Measurements from ENCODE around the gene IFIT1B.

Gene IFIT1B

DNA sequence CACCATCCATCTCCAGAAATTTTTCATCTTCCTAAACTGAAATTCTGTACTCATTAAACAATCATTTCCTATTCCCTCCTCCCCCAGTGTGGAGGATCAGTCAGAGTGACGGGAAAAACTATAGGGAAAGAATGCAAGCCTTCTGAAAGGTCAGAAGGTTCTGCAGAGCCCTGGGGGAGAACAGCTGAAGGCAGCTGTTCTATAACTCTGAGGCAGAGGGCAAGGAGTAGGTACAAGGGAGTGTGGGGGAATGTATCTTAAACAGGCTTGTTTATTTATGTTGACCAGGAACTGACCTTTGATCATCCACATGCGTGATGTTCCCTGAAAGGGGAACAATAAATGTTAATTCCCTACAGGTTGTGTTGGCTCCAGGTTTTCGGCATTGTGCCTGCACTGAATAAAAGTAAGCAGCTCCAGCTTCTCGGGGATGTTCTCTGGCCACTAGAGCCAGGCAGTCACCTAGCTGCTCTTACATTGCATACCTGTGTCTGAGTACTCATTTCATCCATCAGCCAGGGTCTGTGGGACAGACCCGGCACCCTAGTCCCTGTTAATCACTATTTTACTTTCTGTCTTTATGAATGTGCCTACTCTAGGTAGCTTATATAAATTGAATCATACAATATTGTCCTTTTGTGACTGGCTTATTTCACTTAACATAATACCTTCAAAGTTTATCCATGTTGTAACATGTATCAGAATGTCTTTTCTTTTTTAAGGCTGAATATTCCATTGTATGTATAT is 20.3 kb downstream of the IFIT1B start:
- H3K4me3 ChIP-seq (ENCODE audit: low read length), result no peak overlapping the region
- no peaks in the 10 kb centered on the region for H3K36me3 ChIP-seq (ENCODE audit: control insufficient read depth, low read length)
- no peaks in the 10 kb centered on the region for H3K27me3 ChIP-seq (ENCODE audit: control insufficient read depth, low read length)
- TF ChIP-seq CTCF (IDR thresholded peaks at IDR 0.05; ENCODE audit: low read depth, low read length, poor library complexity, severe bottlenecking) (no peak), EZH2phosphoT487 (IDR thresholded peaks at IDR 0.05; ENCODE audit: borderline replicate concordance, low read length) (no peak)
- no peak overlapping the region for H3K27ac ChIP-seq (ENCODE audit: low read depth, low read length)
- no peaks in the 10 kb centered on the region for H3K4me1 ChIP-seq (ENCODE audit: control insufficient read depth, low read length)
- no peaks in the 10 kb centered on the region for H3K79me2 ChIP-seq (ENCODE audit: control insufficient read depth, low read length)
- H3K4me2 ChIP-seq (ENCODE audit: low read length), result no peak overlapping the region
- no peaks in the 10 kb centered on the region for H4K20me1 ChIP-seq (ENCODE audit: control insufficient read depth, insufficient read depth, low read depth, low read length)
- H3F3A ChIP-seq (ENCODE audit: control insufficient read depth, insufficient read depth), result no peaks in the 10 kb centered on the region
- H3K9me3 ChIP-seq (ENCODE audit: control insufficient read depth, insufficient read depth, low read length), result no peaks in the 10 kb centered on the region
- no peaks in the 10 kb centered on the region for H3K9me2 ChIP-seq (replicated peaks; ENCODE audit: control insufficient read depth, low read length)

- no peaks in the 10 kb centered on the region for H3K27me3 ChIP-seq (ENCODE audit: control insufficient read depth, low read length)
- H3F3A ChIP-seq (ENCODE audit: control insufficient read depth, insufficient read depth), result no peaks in the 10 kb centered on the region
- no peaks in the 10 kb centered on the region for H3K4me1 ChIP-seq (ENCODE audit: control insufficient read depth, low read length)
- H3K4me3 ChIP-seq (ENCODE audit: low read length), result no peak overlapping the region
- no peaks in the 10 kb centered on the region for H3K36me3 ChIP-seq (ENCODE audit: control insufficient read depth, low read length)
- no peaks in the 10 kb centered on the region for H3K79me2 ChIP-seq (ENCODE audit: control insufficient read depth, low read length)
- no peaks in the 10 kb centered on the region for H3K9me3 ChIP-seq (ENCODE audit: control insufficient read depth, insufficient read depth, low read length)
- H3K27ac ChIP-seq (ENCODE audit: low read depth, low read length), result no peak overlapping the region
- H3K9me2 ChIP-seq (replicated peaks; ENCODE audit: control insufficient read depth, low read length), result no peaks in the 10 kb centered on the region
- no peaks in the 10 kb centered on the region for H4K20me1 ChIP-seq (ENCODE audit: control insufficient read depth, insufficient read depth, low read depth, low read length)
- TF ChIP-seq CTCF (IDR thresholded peaks at IDR 0.05; ENCODE audit: low read depth, low read length, poor library complexity, severe bottlenecking) (no peak), EZH2phosphoT487 (IDR thresholded peaks at IDR 0.05; ENCODE audit: borderline replicate concordance, low read length) (no peak)
- no peak overlapping the region for H3K4me2 ChIP-seq (ENCODE audit: low read length)
Observed at GRCh38 chr10:89399956-89400355, 22.1 kb downstream of the IFIT1B start.

- Histone ChIP-seq H3K4me2 (ENCODE audit: low read length) (no peak overlapping the region), H3K9me3 (ENCODE audit: control insufficient read depth, insufficient read depth, low read length) (no peaks in the 10 kb centered on the region), H4K20me1 (ENCODE audit: control insufficient read depth, insufficient read depth, low read depth, low read length) (no peaks in the 10 kb centered on the region), H3K4me1 (ENCODE audit: control insufficient read depth, low read length) (no peaks in the 10 kb centered on the region), H3K36me3 (ENCODE audit: control insufficient read depth, low read length) (no peaks in the 10 kb centered on the region), H3K79me2 (ENCODE audit: control insufficient read depth, low read length) (no peaks in the 10 kb centered on the region), H3F3A (ENCODE audit: control insufficient read depth, insufficient read depth) (no peaks in the 10 kb centered on the region), H3K4me3 (ENCODE audit: low read length) (no peak overlapping the region), H3K9me2 (replicated peaks; ENCODE audit: control insufficient read depth, low read length) (no peaks in the 10 kb centered on the region), H3K27me3 (ENCODE audit: control insufficient read depth, low read length) (no peaks in the 10 kb centered on the region), H3K27ac (ENCODE audit: low read depth, low read length) (no peak overlapping the region)
- no peak for TF ChIP-seq EZH2phosphoT487 (IDR thresholded peaks at IDR 0.05; ENCODE audit: borderline replicate concordance, low read length)
- no peak for TF ChIP-seq CTCF (IDR thresholded peaks at IDR 0.05; ENCODE audit: low read depth, low read length, poor library complexity, severe bottlenecking)
Observed at GRCh38 chr10:89403043-89403442, 25.2 kb downstream of the IFIT1B start.

Measured in DOHH2 (cell line).